Measurements from ENCODE around the gene SET.
A peak's percentile ranks its signal among the peaks of the same experiment; 100 is the strongest.

The SET gene

DNA sequence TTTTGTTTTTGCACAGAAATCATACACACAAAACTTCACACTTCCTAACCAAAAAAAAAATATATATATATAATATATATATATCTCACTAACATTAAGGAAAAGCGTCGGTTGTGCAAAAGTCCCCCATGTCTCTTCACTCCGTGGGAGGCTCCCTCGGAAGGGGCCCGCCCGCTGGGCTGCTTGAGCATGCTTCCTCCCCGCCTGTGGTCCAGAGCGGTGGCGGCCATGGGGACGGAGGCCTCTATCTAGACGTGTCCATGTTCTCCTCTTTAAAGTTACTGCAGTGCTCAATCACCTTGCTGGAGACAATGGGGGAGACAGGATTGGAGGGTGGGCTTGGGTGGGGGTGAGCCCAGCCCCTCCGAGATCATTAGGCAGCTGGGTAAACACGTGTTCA is 42.1 kb downstream of the SET start:
- DNase-seq (ENCODE audit: low spot score): no peak

DNA sequence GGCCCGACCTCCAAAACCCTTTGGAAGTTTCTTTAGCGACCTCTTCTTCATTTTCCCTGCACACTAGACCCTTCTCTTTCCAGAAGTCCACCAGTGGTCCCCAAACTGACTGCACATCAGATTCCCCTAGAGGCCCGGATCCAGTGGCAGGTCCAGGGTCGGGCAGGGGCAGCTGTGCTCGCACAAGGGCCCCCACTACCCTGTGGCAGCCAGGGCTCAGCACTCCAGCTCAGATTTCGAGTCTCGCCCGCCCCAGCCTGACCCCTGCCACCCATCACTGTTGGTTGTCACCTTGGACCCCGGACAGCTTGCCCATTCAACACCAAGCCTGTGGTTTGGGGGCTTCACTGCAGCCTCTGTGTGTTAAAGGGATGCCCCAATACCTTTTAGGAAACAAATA is 42.7 kb downstream of the SET start:
- no peak for DNase-seq (ENCODE audit: low spot score)

DNA sequence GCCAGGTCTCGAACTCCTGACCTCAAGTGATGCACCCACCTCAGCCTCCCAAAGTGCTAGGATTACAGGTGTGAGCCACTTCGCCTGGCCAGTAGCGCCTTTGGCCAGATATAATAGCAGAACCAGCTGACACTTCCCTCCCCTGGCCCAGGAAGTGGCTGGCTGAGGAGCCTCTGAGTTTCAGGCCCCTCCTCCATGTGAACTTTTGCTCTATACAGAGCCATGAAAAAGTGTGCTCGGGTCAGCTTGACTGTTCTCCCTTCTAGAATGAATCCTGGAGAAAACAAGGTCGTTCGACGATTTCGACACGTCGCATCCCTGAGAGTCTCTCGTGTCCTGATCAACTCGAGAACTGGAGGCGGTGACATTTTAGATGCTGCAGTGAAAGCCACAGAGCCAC is 43.6 kb downstream of the SET start:
- no peak for DNase-seq (ENCODE audit: low spot score)

DNA sequence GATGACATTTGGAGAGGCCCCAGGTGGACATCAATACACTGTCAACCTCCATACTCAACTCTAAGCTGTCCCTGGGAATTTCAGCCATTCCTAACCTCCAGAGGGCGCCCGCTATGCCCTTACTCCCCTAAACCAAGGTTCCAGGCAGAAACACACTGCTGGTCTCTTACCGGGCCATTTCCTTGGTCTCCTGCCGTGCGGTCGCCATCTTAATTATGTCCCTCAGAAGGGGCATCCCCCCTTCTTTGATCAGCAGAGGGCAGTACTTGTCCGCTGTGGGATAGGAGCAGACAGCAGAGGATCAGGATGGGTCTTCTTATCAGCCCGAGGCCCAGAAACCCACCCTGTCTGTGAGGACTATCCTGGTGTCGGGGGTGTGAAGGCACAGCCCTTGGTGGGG is 44.2 kb downstream of the SET start:
- peak; percentile 97 for DNase-seq (ENCODE audit: low spot score)

DNA sequence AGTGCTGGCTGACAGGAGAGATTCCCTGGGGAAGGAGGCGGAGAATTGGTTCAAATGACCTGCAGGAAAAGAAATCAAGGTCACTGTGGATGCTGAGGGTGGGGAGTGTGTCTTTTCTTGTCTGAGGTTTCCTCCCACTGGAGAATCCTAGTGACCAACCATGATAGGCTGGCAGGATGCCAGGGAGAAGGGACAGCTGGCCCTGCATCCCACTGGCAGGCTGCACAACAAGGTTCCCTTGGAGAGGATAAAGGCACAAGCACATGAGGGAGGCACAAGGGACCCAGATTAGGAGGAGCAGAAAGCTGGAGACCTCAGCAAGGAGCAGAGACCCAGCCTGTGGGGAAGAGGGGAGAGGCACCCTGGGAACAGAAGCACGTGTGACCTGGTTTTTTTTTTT is 46.4 kb downstream of the SET start:
- no peak for DNase-seq (ENCODE audit: low spot score)

DNA sequence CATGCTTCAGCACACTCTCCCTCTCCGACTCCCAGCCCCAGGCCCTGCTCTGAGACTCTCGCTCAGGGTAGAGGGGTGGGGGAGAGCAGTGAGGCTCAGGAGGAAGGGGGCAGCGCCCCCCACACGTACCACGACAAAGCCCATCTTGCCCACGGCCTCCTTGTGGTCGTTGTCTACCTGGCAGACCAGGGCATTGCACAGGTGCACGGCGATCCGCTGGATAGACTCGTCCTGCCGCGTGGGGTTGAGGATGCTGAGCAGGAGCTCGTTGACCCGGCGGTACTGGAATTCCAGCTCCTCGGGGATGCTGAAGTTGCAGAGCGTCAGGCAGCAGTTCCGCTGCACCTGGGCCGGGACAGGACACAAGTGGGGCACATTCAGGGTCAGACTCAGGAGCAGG is 53.4 kb downstream of the SET start:
- no peak for DNase-seq (ENCODE audit: low spot score)

DNA sequence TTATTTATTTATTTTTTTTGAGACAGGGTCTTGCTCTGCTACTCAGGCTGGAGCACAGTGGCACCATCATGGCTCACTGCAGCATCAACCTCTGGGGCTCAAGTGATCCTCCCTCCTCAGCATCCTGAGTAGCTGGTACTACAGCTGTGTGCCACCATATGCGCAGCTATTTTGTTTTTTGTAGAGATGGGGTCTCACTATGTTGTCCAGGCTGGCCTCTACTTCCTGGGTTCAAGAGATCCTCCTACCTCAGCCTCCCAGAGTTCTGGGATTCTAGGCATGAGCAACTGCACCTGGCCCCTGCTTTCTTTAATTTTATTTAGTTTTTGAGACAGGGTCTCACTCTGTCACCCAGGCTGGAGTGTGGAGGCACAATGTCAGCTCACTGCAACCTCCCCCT is 54.4 kb downstream of the SET start:
- DNase-seq (ENCODE audit: low spot score): no peak
